ENCODE data around the gene HOOK2.

The HOOK2 gene

DNA sequence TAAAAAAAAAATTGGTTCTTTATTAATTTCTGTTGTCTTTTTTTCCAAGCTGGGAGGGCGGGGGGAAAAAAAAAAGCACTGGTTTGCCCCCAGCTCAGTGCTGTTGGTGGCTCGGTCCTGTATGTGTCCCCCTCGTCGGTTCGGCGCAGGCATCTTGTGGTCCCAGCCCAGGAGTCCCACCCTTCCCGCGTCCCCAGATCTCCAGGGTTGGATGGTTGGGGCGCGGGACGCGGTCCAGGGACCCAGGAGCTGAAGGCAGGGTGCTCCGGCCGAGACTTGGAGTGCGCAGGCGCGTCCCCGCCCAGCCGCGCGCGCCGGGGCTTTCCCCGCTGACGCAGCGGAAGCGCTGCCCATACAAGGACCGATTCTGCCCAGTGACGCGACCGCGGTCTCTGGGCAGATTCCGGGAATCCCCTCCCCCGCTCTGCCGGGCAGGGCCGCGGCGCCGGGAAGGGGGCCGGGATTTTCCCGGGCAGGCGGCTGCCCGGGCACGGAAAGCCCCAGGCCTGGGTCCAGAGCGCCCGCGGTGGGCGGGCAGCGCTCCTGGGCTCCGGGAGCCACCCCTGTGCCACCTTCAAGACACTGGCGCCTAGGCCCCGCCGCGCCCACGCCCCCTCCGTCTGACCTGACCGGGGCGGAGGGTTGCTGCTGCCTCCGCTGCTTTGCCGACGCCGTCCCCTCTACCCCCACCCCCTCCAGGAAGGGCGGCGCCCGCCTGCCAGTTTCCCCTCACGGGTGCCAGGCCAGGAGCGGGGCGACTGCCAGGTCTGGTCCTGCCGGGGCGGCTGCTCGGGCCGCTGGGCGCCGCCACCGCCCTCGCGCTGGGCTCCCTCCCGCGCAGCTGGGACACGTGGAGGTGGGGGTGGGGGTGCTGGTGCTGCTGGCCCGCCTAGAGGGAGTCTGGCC is 18.2 kb upstream of the HOOK2 start:
- Histone ChIP-seq H3K36me3 (ENCODE audit: control insufficient read depth in 2 of 2, insufficient read depth in 2 of 2, low read length in 2 of 2) (peaks cover 2 to 4% of the 10 kb centered on the region in 2 donors), H3K4me1 (ENCODE audit: control insufficient read depth, insufficient read depth, low read length) (peaks cover 43% of the 10 kb centered on the region), H3K4me3 (ENCODE audit: low read length in 2 of 2) (peak overlapping the region; percentile 97 to 100), H3K9ac (ENCODE audit: low read length in 2 of 2) (peak overlapping the region; percentile 97 to 100), H3K27ac (ENCODE audit: low read length) (peak overlapping the region; percentile 100), H3K27me3 (ENCODE audit: control insufficient read depth in 1 of 2, insufficient read depth in 2 of 2, low read length in 2 of 2) (no peaks in the 10 kb centered on the region), H3K9me3 (ENCODE audit: control insufficient read depth in 2 of 2, low read length in 2 of 2) (no peaks in the 10 kb centered on the region)

- Histone ChIP-seq H3K4me1 (ENCODE audit: control insufficient read depth, insufficient read depth, low read length) (peaks cover 49% of the 10 kb centered on the region), H3K9ac (ENCODE audit: low read length in 2 of 2) (peak overlapping the region; percentile 97 to 100), H3K36me3 (ENCODE audit: control insufficient read depth in 2 of 2, insufficient read depth in 2 of 2, low read length in 2 of 2) (peaks cover 2 to 4% of the 10 kb centered on the region in 2 donors), H3K4me3 (ENCODE audit: low read length in 2 of 2) (peak overlapping the region; percentile 97 to 100), H3K9me3 (ENCODE audit: control insufficient read depth in 2 of 2, low read length in 2 of 2) (no peaks in the 10 kb centered on the region), H3K27ac (ENCODE audit: low read length) (peak overlapping the region; percentile 100), H3K27me3 (ENCODE audit: control insufficient read depth in 1 of 2, insufficient read depth in 2 of 2, low read length in 2 of 2) (no peaks in the 10 kb centered on the region)
Observed at GRCh38 chr19:12792853-12793289, 17.5 kb upstream of the HOOK2 start.

GRCh38 chr19:12792051-12792852 is 16.9 kb upstream of the HOOK2 start:
- H3K36me3 ChIP-seq (ENCODE audit: control insufficient read depth in 2 of 2, insufficient read depth in 2 of 2, low read length in 2 of 2) = peaks cover 2 to 4% of the 10 kb centered on the region in 2 donors
- no peaks in the 10 kb centered on the region for H3K9me3 ChIP-seq (ENCODE audit: control insufficient read depth in 2 of 2, low read length in 2 of 2)
- H3K9ac ChIP-seq (ENCODE audit: low read length in 2 of 2) = peak overlapping the region; percentile 97 to 100
- peak overlapping the region; percentile 100 for H3K27ac ChIP-seq (ENCODE audit: low read length)
- H3K27me3 ChIP-seq (ENCODE audit: control insufficient read depth in 1 of 2, insufficient read depth in 2 of 2, low read length in 2 of 2) = no peaks in the 10 kb centered on the region
- H3K4me1 ChIP-seq (ENCODE audit: control insufficient read depth, insufficient read depth, low read length) = peaks cover 49% of the 10 kb centered on the region
- H3K4me3 ChIP-seq (ENCODE audit: low read length in 2 of 2) = peak overlapping the region; percentile 97 to 100

DNA sequence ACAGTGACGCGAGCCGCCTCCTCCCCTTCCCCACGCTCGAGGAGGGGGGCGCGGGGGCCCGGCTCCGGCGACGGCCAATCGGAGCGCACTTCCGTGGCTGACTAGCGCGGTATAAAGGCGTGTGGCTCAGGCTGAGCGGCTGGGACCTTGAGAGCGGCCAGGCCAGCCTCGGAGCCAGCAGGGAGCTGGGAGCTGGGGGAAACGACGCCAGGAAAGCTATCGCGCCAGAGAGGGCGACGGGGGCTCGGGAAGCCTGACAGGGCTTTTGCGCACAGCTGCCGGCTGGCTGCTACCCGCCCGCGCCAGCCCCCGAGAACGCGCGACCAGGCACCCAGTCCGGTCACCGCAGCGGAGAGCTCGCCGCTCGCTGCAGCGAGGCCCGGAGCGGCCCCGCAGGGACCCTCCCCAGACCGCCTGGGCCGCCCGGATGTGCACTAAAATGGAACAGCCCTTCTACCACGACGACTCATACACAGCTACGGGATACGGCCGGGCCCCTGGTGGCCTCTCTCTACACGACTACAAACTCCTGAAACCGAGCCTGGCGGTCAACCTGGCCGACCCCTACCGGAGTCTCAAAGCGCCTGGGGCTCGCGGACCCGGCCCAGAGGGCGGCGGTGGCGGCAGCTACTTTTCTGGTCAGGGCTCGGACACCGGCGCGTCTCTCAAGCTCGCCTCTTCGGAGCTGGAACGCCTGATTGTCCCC is 16.1 kb upstream of the HOOK2 start, which contains the start of gene JUNB:
TSS of gene JUNB (plus strand) at position 142 of the 706 bp plus-strand sequence. CDS start at position 428, 286 bp downstream.
- Histone ChIP-seq H3K9me3 (ENCODE audit: control insufficient read depth in 2 of 2, low read length in 2 of 2) (no peaks in the 10 kb centered on the region), H3K27ac (ENCODE audit: low read length) (peak within 1 kb of the TSS; percentile 100), H3K4me1 (ENCODE audit: control insufficient read depth, insufficient read depth, low read length) (peaks cover 49% of the 10 kb centered on the region), H3K4me3 (ENCODE audit: low read length in 2 of 2) (peak within 1 kb of the TSS; percentile 97 to 100), H3K27me3 (ENCODE audit: control insufficient read depth in 1 of 2, insufficient read depth in 2 of 2, low read length in 2 of 2) (no peaks in the 10 kb centered on the region), H3K36me3 (ENCODE audit: control insufficient read depth in 2 of 2, insufficient read depth in 2 of 2, low read length in 2 of 2) (peaks cover 0 to 4% of the 10 kb centered on the region in 2 donors), H3K9ac (ENCODE audit: low read length in 2 of 2) (peak within 1 kb of the TSS; percentile 97 to 100)

DNA sequence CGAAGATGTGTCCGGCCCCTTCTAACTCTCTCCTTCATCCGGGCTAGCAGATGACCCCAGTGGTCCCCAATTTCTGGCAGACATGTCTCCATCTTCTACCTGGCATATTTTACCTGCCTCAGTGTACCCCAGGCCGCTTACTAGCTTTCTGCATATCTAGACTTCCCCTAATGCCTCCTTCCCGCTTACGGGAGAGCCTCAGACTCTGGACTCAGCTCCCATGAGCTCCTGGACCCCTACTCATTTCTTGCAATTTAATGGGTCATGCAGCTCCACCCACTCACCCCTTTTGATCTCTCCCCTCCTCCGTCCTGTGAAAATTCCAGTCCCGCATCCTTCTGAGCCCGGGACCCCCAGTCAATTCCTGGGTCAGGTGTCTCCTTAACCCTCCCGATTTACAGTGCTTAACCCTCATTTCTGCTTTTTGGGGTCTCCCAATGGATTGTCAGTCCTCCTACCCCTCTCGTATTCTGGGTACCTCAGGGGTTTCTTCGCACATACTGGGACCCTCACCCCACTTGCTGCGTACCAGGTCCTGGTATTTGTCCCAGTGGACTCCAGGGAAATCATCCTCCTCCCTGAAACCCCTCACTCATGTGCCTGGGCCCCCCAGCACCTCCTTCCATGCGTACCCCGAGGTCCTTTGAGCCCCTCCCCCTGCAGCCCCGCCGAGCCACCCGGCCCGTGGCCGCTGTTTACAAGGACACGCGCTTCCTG is 15.4 kb upstream of the HOOK2 start:
- peak overlapping the region; percentile 95 to 99 for H3K9ac ChIP-seq (ENCODE audit: low read length in 2 of 2)

GRCh38 chr19:12789904-12790619 is 14.7 kb upstream of the HOOK2 start:
- Histone ChIP-seq H3K9ac (ENCODE audit: low read length in 2 of 2) (peak overlapping the region; percentile 95 to 99), H3K9me3 (ENCODE audit: control insufficient read depth in 2 of 2, low read length in 2 of 2) (no peaks in the 10 kb centered on the region), H3K36me3 (ENCODE audit: control insufficient read depth in 2 of 2, insufficient read depth in 2 of 2, low read length in 2 of 2) (peaks cover 0 to 4% of the 10 kb centered on the region in 2 donors), H3K27me3 (ENCODE audit: control insufficient read depth in 1 of 2, insufficient read depth in 2 of 2, low read length in 2 of 2) (no peaks in the 10 kb centered on the region), H3K27ac (ENCODE audit: low read length) (peak overlapping the region; percentile 100), H3K4me1 (ENCODE audit: control insufficient read depth, insufficient read depth, low read length) (peaks cover 52% of the 10 kb centered on the region), H3K4me3 (ENCODE audit: low read length in 2 of 2) (peak overlapping the region; percentile 96 to 100)

More for the DNA sequence above, 15.4 kb upstream of the HOOK2 start:
- Histone ChIP-seq H3K4me3 (ENCODE audit: low read length in 2 of 2) (peak overlapping the region; percentile 96 to 100), H3K27me3 (ENCODE audit: control insufficient read depth in 1 of 2, insufficient read depth in 2 of 2, low read length in 2 of 2) (no peaks in the 10 kb centered on the region), H3K36me3 (ENCODE audit: control insufficient read depth in 2 of 2, insufficient read depth in 2 of 2, low read length in 2 of 2) (peaks cover 0 to 4% of the 10 kb centered on the region in 2 donors), H3K9me3 (ENCODE audit: control insufficient read depth in 2 of 2, low read length in 2 of 2) (no peaks in the 10 kb centered on the region), H3K27ac (ENCODE audit: low read length) (peak overlapping the region; percentile 100), H3K4me1 (ENCODE audit: control insufficient read depth, insufficient read depth, low read length) (peaks cover 46% of the 10 kb centered on the region)

- Histone ChIP-seq H3K9ac (ENCODE audit: low read length in 2 of 2) (peak overlapping the region; percentile 81 to 87), H3K36me3 (ENCODE audit: control insufficient read depth in 2 of 2, insufficient read depth in 2 of 2, low read length in 2 of 2) (peaks cover 0 to 4% of the 10 kb centered on the region in 2 donors), H3K27ac (ENCODE audit: low read length) (peak overlapping the region; percentile 100), H3K9me3 (ENCODE audit: control insufficient read depth in 2 of 2, low read length in 2 of 2) (no peaks in the 10 kb centered on the region), H3K27me3 (ENCODE audit: control insufficient read depth in 1 of 2, insufficient read depth in 2 of 2, low read length in 2 of 2) (no peaks in the 10 kb centered on the region), H3K4me3 (ENCODE audit: low read length in 2 of 2) (peak overlapping the region; percentile 62 to 100), H3K4me1 (ENCODE audit: control insufficient read depth, insufficient read depth, low read length) (peaks cover 54% of the 10 kb centered on the region)
Observed at GRCh38 chr19:12789098-12789903, 13.9 kb upstream of the HOOK2 start.

GRCh38 chr19:12788682-12789097 is 13.3 kb upstream of the HOOK2 start:
- Histone ChIP-seq H3K4me1 (ENCODE audit: control insufficient read depth, insufficient read depth, low read length) (peaks cover 53% of the 10 kb centered on the region), H3K36me3 (ENCODE audit: control insufficient read depth in 2 of 2, insufficient read depth in 2 of 2, low read length in 2 of 2) (peaks cover 0 to 4% of the 10 kb centered on the region in 2 donors), H3K27me3 (ENCODE audit: control insufficient read depth in 1 of 2, insufficient read depth in 2 of 2, low read length in 2 of 2) (no peaks in the 10 kb centered on the region), H3K9ac (ENCODE audit: low read length in 2 of 2) (peak overlapping the region; percentile 81 to 87), H3K4me3 (ENCODE audit: low read length in 2 of 2) (peak overlapping the region; percentile 62 to 100), H3K27ac (ENCODE audit: low read length) (peak overlapping the region; percentile 100), H3K9me3 (ENCODE audit: control insufficient read depth in 2 of 2, low read length in 2 of 2) (no peaks in the 10 kb centered on the region)
